ENCODE results near the gene RABL3.
"Not testable (repeated sequence)": the region's sequence is repeated elsewhere in the genome, so short reads cannot be mapped to it uniquely, and the experiment has no call there.

The RABL3 gene

DNA sequence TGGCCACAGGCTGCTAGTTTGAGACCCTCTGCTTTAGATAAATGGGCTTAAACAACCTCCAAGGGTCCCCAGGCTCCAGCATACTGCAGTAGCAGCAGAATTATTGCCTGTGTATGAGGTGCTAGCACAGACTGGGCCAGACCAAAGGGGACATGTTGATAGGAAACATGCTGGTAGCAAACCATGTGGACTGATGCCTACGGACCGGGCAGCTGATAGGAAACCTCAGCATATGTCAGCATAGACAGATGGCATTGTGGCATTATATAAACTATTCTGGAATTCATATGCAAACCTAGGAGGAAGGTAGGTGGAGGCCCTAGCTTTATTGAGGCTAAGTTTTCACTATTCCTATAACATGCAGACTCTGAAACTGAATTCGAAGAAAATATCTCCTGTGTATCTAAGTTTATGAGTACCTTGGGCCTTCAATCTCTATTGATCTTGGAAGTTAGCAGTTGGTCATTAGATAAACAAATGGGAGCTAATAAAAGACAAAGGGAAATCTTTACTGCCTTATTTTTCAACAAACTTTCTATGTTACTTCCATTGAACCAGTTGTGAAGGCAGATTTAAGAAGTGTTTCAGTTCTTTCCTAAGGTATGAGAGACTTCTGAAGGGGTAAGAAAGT is 58.5 kb downstream of the RABL3 start:
- no peak overlapping the region for H3K4me3 ChIP-seq (ENCODE audit: low read depth, low read length)

DNA sequence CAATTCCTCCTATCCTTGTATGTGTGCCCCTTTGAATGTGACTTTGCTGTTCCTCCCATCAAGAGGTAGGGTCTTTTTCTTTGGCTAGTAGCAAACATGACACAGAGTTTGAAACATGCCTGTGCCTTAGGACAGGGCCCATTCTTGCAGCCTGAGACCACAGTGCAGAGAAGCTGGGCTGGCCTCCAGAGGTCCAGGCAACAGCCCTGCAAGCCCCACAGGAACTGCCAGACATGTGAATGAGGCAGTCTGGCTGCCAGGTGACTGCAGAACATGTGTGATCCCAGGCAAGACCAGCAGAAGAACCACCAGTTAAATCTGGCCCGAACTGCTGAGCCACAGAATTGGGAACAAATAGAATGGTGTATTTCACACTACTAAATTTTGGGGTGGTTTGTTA is 59.1 kb downstream of the RABL3 start:
- H3K4me3 ChIP-seq (ENCODE audit: low read depth, low read length), result no peak overlapping the region

GRCh38 chr3:120682095-120682681 is 60.1 kb downstream of the RABL3 start, which contains the start of gene HGD:
Gene HGD (minus strand): TSS chr3:120682239. CDS start chr3:120682111, 128 bp downstream.
- no peak within 1 kb of the TSS for H3K4me3 ChIP-seq (ENCODE audit: low read depth, low read length)

DNA sequence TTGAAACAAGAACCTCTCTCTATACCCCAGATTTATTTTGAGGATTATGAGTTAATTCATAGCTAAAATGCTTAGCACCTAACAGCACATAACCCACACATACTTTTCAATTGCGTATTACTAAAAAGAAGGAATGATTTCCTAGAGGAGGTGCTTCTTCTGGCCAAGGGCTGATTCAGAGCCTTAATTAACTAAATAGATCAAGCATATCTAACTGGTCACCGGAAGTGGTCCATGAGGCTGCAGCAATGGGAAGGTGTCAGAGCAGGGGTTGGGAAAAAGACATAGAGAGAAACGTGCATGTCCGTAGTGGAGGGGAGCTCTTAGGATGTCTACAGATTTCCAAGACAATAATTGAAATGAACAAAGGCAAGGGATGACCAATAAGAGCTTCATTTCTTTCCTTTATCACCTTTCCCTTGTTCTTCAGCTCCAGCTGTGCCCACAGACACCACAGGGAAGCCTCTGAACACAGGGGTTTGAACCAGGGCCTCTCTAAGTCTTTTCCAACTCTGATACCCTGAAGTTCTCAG is 60.7 kb downstream of the RABL3 start:
- no peak overlapping the region for H3K4me3 ChIP-seq (ENCODE audit: low read depth, low read length)

DNA sequence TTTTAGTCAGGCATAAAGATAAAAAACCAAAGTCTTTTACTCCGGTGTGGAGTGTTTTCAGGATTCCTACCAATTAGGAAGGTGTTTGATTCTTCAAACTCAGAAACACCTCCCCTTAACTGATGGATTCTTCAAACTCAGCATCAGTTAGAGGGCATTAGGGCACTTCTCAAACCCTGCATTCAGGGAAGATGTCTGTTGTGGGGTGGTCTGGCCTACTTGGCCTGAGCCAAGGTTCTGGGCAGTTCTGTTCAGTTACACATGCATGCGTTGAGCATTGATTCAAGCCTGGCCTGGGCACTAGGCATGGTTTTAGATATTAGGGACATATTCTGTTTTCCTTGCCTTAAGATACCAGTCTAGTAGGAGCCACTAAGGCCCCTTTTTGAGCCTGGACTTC is 61.3 kb downstream of the RABL3 start:
- no peak overlapping the region for H3K4me3 ChIP-seq (ENCODE audit: low read depth, low read length)

DNA sequence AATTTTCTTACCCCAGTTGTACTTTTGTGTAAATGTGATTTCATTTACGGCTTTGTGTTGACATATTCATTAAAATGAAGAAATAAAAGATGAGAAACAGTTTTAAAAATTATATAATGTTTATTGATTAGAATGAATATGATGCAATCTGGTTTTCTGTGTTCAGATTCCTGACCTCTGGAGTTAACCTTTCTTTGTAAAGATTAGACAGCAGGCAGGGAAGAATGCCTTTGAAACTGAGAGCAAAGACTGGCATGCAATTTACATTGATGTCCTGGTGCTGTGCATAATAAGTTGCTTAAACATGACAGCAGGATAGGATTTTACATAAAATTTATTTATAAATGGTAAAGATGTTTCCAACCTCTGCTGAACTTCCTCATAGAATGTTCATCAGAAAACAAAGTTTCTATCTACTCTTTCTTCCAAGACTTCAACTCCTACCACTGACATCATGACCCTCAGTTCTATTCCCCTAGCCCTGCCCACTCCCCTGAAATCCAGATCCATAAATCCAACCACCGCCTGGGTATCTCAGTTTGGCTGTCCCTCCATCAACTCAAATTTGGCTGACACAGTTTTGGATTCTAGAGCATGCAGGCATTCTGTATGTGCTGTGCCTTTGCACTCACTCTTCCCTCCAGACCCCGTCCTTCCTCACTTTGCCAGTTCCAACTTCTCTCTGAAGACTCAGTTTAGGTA is 62.0 kb downstream of the RABL3 start:
- no peak overlapping the region for H3K4me3 ChIP-seq (ENCODE audit: low read depth, low read length)

DNA sequence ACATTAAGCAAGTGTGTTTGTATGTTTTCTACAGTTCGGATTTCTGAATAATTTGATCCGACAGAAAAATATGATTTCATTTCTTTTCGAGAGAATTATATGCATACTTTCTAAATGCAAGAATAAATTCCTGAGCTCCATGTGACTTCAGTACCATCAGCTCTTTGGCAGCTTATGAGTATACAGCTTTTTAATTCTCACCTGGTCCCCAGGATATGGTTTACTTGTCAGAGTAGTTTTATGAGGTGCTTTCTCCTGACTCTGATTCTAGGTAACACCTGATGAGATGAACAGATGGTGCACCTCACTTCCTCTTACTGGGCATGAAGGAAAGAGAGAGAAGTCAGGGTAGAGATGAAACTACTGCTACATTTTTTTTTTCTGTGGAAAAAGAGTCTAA is 63.3 kb downstream of the RABL3 start:
- H3K4me3 ChIP-seq (ENCODE audit: low read depth, low read length), result no peak overlapping the region

- H3K4me3 ChIP-seq (ENCODE audit: low read depth, low read length), result no peak overlapping the region
These were observed 63.9 kb downstream of the RABL3 start for GRCh38 chr3:120678331-120678947.

DNA sequence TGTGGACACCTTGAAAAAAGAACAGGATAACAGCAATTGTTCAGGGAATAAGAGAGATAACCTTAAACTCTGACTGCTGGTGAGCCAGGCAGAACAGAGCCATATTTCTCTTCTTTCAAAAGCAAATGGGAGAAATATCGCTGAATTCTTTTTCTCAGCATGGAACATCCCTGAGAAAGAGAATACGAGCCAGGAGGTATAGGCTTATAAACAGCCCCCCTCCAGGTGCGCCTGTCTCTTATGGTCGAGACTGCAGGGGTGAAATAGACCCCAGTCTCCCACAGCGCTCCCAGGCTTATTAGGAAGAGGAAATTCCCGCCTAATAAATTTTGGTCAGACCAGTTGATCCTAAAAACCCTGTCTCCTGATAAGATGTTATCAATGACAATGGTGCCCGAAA is 65.1 kb downstream of the RABL3 start:
- not testable (repeated sequence) for H3K4me3 ChIP-seq (ENCODE audit: low read depth, low read length)

- no peak overlapping the region for H3K4me3 ChIP-seq (ENCODE audit: low read depth, low read length)
These were observed 69.2 kb downstream of the RABL3 start for GRCh38 chr3:120673116-120673515.

DNA sequence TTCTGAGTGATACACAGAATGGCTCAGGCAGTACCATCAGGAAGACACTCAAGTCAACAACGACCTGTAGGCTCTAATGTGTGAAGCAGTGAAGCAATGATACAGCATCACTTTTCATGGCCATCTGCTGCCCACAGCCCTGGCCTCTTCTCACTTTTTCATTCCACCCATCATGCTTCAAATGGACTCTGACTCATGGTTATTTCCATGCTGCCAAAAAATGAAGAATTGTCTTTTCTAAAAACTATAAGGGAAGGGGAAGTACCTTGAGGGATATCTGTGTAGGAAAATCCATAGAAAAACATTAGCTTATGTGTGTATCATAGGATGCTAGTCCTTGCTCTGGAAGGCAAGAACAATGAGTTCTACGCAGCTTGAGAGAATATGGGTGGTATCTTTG is 71.7 kb downstream of the RABL3 start:
- no peak overlapping the region for H3K4me3 ChIP-seq (ENCODE audit: low read depth, low read length)

- no peak overlapping the region for H3K4me3 ChIP-seq (ENCODE audit: low read depth, low read length)
These were observed 77.4 kb downstream of the RABL3 start for GRCh38 chr3:120664926-120665325.

DNA sequence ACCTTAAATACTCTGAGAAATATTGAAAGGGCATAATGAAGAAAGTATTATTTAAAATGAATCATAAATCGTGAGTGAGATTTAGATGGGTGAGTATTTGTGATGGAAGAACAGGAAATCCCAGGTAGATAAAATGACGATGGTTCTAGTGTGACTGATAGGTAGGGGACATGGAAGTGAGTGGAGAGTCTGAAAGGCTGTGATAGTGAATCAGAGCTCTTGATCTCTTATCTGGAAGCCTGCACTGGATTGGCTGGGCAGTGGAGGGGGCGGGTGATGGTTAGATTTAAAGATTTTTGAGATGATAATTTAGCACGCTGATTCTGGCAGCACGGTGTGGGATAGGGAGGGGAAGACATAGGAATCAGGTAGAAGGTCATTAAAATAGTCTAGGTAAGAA is 80.4 kb downstream of the RABL3 start:
- H3K4me3 ChIP-seq (ENCODE audit: low read depth, low read length), result no peak overlapping the region

DNA sequence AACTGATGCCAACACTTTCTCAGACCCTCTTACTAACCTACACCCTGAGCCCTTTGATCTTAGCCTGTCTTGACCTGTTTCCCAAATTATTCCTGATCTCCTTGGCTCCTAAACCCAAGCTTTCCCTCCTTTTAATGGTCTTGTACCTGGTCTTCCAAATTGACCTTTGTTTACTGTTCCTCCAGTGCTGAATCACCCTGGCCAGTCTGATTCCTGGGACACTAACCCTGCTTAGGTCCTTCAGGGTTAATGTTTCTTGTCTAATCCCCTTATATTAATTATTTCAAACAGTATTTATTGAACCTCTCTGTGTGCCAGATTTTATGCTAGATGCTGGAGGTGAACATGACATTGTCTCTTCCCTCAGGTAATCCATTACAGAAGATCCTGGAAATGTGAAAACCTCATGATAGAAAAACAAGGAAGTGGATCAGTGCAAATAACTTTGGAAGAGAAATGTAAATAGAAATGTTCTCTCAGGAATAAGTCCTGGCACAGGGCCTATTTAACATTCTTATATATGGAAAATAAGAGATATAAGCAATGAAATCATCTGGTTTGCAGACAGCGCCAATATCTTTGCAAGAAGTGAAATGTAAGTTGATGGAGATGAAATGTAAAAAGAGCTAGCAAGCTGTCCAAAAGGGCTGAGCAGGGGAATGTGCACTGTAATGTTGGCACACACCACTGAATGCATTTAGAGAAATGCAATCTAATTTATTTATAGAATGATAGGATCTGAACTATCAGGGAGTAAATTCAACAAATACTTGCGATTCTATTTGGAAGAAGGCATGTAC is 81.0 kb downstream of the RABL3 start:
- H3K4me3 ChIP-seq (ENCODE audit: low read depth, low read length), result no peak overlapping the region

GRCh38 chr3:120659834-120660233 is 82.5 kb downstream of the RABL3 start:
- no peak overlapping the region for H3K4me3 ChIP-seq (ENCODE audit: low read depth, low read length)

GRCh38 chr3:120659285-120659684 is 83.0 kb downstream of the RABL3 start:
- no peak overlapping the region for H3K4me3 ChIP-seq (ENCODE audit: low read depth, low read length)

- no peak overlapping the region for H3K4me3 ChIP-seq (ENCODE audit: low read depth, low read length)
These were observed 89.3 kb downstream of the RABL3 start for GRCh38 chr3:120652896-120653545.

DNA sequence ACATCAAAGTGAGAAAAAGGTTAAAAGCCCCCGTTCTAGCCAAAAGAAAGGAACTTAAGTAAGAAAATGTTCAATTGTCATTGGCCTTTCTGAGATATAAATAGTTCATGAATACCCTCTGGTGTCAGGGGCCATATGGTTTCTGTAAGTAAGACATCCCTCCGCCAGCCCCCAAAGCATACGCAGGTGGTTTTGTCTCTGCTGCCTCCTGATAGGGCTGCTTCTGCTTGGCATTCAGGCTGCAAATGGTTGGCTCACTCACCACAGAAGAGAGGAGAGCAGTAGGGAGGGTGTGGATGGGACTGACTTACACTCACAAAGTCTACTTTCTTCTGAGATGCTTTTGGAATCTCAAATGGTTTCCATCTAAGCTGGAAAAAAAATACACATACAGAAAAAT is 90.0 kb downstream of the RABL3 start:
- no peak overlapping the region for H3K4me3 ChIP-seq (ENCODE audit: low read depth, low read length)

- H3K4me3 ChIP-seq (ENCODE audit: low read depth, low read length), result no peak overlapping the region
These were observed 92.0 kb downstream of the RABL3 start for GRCh38 chr3:120650311-120650710.

DNA sequence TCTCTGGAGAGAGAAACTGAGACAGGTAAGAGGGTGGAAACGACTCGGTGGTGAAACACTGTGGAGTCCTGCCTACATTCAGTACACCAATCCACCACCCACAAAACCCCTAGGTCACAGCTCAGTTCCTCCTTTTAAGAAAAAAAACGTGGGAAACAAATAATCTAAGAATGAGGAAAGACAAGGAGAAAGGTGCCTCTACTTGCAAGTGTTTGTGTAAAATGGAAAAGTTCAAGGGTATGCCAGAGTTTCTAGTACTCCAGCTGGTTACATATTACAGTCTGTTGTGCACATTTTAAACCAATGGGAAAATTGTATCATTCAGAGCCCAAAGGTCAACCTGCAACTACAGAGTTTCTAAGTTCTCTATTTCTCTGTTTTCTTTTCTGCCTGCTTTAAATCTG is 92.5 kb downstream of the RABL3 start:
- H3K4me3 ChIP-seq (ENCODE audit: low read depth, low read length), result no peak overlapping the region
